ENCODE measurements around the gene TIGD4.

Gene TIGD4

DNA sequence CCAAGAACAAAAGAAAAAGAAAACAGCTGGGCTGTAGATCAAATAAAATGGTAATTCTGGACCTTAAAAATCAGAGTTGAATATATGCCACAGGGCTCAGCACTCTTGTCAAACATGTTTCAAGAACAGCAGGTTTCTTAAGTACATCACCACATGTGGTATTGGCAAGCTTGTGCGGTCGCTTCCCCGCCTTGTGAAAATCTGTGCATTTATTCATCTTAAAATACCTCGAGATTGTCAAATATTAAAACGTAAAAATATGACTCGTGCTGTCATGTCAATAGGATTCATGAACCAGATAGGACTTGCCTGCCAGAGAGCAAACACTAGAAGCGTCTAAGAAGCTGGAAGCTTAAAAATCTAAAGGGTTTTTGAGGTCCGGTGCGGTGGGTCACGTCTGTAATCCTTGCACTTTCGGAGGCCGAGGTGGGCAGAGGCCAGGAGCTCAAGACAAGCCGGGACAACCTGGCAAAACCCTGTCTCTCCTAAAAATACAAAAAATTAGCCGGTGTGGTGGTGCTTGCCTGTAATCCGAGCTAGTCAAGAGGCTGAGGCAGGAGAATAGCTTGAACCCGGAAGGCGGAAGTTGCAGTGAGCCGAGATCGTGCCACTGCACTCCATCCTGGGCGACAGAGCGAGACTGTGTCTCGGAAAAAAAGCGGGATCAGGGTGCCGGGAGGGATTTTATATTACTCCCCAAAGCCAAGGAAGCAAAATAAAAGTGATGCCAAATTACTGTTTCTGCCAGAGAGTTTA lies 59.6 kb downstream of the TIGD4 start:
- Histone ChIP-seq H3K4me3 (replicated peaks; ENCODE audit: low read depth, low read length) (no peak overlapping the region), H3K27me3 (replicated peaks; ENCODE audit: control insufficient read depth, insufficient read depth, low read length) (no peaks in the 10 kb centered on the region), H3K36me3 (ENCODE audit: control insufficient read depth, insufficient read depth, low read length) (no peaks in the 10 kb centered on the region)
- no peak for DNase-seq (ENCODE audit: extremely low read depth, insufficient read length)
- TF ChIP-seq CTCF (IDR thresholded peaks at IDR 0.05; ENCODE audit: insufficient read depth, low read length, poor library complexity, severe bottlenecking): no peak
